ENCODE data around the gene RDH12. TPM values are rescaled to one million over a fixed set of nuclear protein-coding genes. Genes with fewer than 3 reads are reported as not detected.
"Not testable (repeated sequence)": the region's sequence is repeated elsewhere in the genome, so short reads cannot be mapped to it uniquely, and the experiment has no call there.

The RDH12 gene
- total RNA-seq, 1 donor from 2014 or later, result 0.31 TPM

DNA sequence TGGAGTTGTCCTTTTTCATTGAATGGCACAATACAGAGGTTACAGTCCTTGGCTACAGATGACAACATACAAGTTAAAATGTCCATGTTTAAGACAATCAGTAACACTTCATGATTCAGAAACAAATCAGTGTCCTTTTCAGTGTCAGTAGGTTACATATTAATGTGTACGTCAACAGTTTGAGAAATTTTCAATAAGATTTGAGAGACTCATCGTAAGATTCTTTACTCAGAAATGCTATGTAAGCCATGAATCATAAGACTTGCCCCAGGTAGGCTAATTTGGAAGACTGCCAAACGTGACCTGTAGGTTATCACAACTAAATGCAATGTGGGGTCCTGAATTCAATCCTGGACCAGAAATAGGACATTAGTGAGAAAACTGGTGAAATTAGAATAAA, 3.5 kb downstream of the RDH12 start:
- DNase-seq, result no peak

DNA sequence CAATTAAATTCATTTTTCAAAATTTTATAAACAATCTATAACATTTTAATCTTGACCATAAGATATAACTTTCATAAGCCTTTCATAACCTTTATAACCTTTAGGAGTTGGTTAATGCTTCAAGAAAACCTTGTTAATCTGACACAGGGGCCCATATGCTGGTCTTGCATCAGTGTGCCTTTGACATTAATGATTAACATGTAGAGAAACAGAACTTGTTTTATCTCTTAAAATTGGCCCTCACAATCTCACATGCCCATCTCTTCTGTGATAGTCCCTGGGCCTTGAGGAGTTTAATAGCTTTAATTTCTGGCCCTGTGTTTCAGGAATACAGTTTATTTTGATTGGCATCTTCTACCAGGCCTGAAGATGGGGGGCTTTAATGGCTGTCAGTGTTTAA, 7.7 kb downstream of the RDH12 start:
- DNase-seq, result not testable (repeated sequence)

DNA sequence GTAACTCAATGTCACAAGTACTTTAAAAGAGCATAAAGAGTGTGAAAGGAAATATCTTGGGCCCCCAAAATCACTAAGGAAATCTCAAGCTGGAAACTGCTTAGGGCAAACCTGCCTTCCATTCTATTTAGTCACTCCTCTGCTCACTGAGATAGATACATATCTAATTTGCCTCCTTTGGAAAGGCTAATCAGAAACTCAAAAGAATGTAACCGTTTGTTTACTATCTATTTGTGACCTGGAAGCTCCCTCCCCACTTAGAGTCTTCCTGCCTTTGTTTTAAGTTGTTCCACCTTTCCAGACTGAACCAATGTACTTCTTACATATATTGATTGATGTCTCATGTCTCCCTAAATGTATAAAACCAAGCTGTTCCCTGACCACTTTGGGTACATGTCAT, 8.1 kb downstream of the RDH12 start:
- DNase-seq, result not testable (repeated sequence)

DNA sequence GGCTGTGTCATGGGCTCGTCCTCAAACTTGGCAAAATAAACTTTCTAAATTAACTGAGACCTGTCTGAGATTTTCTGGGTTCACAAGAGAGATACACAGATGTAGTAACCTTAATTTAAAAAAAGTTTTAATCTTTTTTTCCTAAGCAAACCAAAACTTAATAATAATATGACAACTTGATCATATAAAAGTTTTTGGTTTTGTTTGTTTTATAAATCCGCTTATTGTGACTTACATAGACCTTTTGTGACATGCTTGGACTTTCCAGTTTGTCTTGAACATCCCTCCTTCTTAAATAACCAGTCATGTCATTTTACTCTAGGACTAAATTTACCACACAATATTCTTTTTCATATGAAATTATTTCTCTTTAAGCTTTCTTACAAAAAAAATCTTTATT, 8.5 kb downstream of the RDH12 start:
- no peak for DNase-seq

DNA sequence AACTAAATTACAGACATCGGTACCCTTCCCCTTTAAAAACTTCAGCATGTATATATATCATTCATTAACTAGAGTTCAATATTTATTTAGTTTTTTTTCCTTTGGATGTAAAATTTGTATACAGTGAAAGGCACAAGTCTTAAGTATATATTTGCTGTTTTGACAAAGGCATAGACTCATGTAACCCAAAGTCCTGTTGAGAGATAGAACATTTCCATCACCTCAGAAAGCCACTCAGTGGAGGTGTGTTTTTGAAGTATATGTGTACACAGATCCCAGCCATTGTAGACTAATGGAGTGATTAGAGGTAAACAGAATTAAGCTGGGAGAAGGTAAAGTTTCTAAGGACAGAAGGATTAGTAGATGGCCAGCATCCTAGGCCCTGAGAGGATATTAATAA, 15.4 kb downstream of the RDH12 start:
- no peak for DNase-seq

DNA sequence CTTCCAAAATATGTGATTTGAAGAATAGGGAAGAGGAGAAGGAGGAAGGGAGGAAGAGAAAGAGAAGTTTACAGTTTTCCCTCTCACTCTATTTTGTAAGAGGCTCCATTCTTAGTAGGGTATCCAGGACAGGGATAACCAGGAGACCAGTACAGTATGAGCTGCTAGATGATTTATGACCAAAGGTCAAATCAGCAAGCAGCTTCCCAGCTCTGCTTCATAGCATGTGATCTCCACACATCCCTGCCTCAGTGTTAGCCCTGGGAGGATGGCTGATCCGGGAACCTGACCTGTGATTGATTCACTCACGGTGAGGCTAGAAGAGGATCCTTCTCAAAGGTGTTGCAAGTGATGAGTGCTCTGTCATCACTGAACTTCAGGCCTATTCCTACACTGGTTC, 16.6 kb downstream of the RDH12 start:
- no peak for DNase-seq

DNA sequence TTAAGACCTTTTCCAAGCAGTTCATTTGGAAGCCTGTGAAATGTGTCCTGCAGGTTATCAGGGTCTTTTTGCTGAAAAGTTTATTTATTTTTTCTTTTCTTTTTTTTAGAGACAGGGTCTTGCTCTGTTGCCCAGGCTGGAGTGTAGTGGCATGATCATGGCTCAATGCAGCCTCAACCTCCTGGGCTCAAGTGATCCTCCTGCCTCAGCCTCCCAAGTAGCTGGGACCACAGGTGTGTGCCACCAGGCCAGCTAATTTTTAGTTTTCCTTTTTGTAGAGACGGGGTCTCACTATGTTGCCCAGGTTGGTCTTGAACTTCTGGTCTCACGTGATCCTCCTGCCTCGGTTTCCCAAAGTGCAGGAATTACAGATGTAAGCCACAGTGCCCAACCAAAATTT, 17.7 kb downstream of the RDH12 start:
- DNase-seq, result not testable (repeated sequence)

DNA sequence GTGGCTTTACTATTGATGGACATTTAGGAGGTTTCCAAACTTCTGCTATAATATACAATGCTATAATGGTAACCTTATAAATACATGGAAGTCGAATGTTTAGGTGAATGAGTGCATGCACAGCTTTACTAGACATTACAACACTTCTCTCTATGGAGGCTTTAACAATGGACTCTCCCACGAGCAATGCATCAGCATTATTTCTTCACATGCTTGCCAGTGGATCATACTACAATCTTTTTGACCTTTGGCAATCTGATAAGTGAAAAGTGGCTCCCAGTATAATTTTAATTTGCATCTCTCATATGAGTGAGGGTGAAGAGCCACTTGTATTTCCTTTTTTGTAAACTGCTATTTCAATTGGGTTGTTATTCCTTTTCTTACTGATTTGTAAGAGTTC, 18.2 kb downstream of the RDH12 start:
- DNase-seq, result no peak

DNA sequence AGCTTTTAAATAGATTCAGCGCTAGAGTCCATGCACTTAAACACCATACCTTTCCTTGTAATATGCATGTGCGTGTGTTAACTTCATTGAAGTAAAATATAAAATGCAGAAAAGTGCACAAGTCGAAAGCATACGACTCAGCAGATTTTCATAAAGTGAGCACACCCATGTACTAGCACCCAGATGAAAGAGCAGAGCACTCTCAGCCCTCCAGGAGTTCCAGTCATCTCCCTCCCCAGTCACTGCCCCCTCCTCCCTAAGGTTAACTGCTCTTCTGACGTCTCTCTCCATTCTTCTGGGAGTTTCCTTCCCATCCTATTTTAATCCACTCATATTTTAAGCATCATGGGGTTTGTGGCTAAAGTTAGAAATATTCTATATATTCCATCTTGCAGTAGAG, 20.2 kb downstream of the RDH12 start:
- no peak for DNase-seq

DNA sequence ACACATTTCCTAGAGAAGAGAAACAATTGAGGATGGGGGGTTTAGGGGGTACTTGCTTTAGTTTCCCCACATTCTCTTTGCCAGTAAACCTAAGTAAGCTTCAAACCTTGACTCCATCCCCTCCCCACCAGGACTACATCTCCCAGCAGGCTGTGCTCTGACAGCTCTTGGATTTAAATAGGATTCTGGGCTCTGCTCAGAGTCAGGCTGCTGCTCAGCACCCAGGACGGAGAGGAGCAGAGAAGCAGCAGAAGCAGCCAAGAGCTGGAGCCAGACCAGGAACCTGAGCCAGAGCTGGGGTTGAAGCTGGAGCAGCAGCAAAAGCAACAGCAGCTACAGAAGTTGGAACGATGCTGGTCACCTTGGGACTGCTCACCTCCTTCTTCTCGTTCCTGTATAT, 20.6 kb downstream of the RDH12 start:
- DNase-seq, result peak; percentile 71

DNA sequence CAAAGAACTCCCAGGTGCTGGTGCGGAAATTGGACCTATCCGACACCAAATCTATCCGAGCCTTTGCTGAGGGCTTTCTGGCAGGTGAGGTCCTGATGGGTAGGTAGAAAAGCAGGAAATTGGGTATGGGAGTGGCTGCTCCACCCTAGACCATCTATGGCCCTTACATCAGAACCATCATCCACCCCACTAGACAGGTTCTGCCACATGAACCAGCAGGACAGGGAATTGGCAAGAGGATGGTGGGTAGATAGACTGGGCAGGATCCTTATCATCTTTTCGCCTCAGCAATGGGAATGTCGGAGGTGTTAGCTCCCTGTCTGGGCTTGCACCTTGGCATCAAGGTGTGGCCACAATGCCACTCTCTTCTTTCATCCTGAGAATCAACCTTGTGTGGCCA, 23.5 kb downstream of the RDH12 start:
- no peak for DNase-seq

DNA sequence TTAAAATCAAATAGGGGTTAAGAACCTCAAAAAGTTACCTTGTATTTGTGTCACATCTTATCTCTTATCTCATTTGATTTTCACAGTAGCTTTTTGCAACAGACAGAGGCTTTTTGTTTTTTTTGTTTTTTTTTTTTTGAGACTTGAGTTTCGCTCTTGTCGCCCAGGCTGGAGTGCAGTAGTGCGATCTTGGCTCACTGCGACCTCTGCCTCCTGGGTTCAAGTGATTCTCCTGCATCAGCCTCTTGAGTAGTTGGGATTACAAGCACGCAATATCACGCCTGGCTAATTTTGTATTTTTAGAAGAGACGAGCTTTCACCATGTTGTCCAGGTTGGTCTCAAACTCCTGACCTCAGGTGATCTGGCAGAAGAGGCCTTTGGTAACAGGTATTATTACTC, 25.7 kb downstream of the RDH12 start:
- DNase-seq, result no peak

DNA sequence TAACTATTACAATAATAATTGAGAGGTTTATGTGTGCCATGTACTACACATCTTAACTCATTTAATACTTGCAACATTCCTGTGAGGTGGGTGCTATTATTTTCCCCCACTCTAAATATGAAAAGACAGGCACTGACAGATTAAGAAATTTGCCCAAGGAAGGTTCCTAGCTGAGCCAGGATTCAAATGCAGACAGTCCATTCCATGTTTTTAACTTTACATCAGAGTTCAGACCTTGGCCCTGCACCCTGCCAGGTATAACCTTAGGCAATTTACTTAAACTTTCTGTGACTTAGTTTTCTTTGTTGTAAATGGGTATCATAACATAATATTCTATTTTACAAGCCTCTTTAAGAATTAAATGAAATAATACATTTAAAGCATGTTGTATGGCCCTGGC, 26.6 kb downstream of the RDH12 start:
- no peak for DNase-seq

DNA sequence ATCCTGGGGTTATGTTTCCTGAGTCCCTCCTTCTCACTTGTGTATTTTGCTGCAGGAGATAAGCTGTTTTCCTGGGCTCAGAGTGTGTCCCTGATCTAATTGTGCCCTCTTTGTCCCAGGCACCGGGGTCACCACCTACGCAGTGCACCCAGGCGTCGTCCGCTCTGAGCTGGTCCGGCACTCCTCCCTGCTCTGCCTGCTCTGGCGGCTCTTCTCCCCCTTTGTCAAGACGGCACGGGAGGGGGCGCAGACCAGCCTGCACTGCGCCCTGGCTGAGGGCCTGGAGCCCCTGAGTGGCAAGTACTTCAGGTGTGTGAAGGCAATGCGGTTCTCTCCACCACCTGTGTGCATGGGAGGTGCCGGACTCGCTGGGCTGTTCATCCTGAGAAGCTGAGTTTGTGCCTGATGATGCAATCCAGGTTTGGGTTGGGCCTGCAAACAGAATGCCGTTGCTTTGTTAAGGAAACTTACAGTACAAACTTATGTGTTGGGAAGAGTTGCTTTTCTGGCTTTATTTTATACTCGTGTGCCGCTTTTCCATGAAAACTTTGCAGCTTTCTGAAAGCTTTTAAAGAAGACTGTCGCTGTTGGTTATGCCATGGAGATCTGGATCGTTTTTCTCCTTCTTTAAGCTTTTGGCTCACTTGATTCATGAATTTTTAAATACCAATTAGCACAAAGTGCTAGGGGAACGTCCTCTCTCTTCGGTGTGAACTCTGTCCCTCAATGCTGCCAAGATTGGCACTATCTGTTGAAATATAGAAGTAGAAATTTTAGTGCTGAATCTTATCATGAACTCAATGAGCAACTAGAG, 27.6 kb downstream of the RDH12 start:
- no peak for DNase-seq

DNA sequence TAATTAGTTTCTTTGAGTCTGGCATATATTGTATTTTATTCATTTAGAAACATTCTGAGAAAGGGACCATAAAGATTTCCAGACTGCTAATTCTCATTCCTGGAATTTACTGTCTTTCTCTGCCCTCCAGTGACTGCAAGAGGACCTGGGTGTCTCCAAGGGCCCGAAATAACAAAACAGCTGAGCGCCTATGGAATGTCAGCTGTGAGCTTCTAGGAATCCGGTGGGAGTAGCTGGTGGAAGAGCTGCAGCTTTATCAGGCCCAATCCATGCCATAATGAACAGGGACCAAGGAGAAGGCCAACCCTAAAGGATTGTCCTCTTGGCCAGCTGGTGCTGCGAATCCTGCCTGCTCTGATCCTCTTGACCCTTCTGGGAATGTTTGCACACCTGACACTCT, 31.9 kb downstream of the RDH12 start:
- DNase-seq, result no peak

DNA sequence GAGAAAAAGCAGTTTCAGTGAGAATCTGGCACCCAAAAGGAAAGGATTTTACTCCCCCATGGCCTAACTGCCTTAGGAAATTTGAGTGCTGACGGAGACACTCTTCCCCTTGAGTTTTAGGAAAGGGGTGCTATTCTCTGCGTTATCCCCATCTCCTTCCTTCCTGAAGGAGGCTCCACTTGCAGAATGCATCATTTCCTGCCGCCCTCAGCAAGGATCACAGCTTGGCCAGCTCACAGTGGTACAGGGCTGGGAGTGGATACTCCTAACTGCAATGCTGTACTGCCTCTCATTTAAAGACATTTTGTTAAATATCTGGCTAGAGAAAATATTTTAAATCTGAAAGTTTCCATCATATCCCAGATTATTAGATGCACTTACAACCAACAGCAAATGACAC, 33.0 kb downstream of the RDH12 start:
- DNase-seq, result no peak

DNA sequence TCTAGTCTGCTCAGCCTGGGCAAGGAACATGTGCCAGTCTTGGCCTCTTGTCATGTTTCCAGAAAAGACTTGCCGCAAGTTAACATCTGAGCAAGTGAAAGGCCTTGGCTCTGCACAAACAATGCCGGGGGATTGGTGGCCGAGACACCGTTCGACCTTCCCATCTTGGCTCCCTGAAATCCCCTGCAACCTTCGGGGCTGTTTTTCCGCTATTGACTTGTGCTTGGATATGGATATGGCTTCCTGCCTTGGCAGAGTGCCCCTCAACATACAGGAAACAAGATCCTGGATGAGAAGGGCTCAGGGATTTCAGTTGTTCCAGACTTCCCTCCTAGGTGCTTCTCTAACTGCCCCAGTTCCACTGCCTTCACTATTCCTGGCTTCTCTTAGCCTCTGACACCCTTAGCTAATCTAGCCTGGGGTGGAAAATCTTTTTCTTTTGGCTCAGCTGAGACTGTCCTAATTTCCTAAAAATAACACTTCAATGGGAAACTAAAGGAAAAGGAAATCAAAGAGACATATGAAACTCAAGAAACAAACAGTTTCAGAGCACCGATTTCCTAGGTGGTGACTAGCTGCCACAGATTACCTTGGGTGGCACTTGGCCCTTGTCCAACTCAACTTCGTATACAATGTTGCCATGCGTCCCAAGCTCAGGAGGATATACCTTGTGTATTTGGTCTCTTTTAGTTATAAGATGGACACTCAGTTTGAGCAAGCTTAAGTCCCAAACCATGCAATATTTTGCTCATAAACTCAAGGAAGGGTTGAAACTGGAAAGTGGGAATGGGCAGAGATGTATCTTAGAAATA, 33.9 kb downstream of the RDH12 start:
- DNase-seq, result no peak

DNA sequence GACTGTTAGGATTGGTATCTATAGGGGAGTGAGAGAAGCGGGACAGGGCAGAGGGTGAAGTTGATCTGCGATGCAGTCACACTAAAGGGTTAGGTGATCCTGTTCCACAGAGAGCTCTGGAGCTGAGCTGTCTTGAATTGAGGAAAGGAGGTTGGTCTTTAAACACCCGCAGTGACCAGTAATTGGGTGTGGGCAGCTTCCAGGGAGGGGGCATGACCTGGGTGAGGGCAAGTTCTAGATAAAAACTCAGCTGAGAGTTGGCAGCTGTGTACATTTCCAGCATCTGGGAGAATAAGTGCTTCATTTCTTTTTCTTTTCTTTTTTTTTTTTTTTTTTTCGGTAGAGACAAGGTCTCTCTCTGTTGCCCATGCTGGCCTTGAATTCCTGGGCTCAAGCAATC, 35.1 kb downstream of the RDH12 start:
- no peak for DNase-seq

DNA sequence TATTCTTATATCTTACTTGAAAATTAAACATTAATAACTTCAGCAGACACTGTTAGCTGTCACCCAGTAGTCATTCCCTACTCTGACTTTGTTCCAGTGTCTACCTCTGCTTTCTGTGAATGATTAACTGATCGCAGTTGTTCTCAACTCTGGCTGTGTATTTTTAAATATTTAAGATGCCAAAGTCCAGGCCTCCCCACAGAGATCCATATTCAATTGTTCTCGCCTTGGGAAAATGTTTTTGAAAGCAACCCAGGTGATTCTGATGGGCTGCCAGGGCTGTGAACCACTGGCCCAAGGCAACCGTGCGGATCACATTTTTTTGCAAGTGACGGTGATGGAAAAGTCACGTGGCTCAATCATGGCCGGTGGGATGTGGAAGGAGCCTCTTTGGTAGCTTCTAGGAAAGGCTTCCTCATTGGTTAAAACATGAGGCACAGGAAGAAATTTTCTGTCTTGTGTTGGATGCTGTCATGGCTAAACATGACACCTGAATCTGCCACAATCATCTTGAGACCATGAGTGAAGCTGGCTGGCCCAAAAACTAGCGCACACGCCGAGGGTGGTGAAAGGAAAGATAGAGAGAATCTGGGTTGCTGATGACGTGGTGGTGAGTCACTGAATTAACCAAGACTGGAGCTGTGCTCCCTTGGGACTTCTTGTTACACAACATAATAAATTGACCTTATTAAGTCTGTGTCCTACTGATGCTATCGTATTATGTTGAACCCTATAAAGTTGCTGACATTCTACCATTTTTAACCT, 37.2 kb downstream of the RDH12 start:
- no peak for DNase-seq

DNA sequence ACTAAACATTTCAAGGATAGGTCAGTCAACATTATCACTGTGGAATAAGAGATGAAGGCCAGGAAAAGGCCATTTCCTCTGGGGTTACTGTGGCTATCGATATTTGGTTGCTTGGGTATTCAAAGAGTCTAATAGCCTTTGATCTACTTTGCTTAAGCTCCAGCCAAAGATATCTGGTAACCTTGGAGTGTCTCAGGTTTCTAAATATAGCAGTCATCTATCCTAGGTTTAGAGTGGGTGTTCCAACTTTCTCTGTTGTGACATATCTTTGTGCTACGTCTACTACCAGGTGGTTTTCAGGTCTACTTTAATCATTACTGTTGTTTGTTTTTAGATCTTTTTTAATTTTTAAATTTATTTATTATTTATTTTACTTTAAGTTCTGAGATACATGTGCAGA, 42.4 kb downstream of the RDH12 start:
- no peak for DNase-seq

DNA sequence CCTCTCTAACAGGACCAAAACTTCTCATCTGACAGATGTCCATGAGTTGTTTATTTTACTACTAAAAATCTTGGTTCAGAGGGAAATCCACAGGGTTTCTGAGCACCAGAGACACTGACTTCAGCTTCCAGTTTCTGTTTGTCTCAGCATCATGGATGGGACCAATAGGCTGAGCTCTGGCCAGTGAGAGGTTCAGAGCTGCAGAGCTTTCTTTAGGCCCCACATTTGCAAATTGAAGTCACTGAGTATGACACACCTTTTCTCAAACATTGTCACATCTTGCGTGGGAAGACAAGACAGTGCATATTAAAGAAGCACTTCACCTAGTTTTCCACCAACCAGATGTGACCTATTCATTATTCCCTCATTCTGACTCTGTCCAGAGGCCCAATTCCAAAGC, 45.2 kb downstream of the RDH12 start:
- no peak for DNase-seq

DNA sequence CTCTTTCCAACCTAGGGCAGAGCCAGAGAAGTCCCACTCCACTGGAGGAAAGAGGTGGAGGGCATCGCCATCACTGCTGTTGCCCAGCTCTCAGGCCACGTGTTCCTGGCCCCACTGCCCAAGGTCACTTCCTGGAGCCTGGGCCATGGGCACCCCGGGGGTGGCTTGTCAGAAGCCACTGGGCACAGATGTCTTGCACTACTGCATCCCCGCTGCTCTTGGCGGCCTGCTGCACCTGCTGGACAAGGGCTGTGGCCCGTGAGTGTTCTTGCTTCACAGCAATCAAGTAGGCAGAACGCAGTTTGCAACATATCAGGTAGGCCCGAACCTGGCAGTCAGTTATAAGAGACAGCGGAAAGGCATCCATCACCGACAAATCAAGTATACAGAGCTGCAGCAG, 46.6 kb downstream of the RDH12 start:
- DNase-seq, result no peak

Measured in occipital lobe (tissue), 2 donors.